Hippocampal formation (tissue), 2 donors: ENCODE measurements around the gene CPEB3.

Experiments
- DNase-seq, 2 donors: peaks; one replicate each; lab custom pipeline; 2025; lab: John Stamatoyannopoulos, UW

Gene CPEB3

DNA sequence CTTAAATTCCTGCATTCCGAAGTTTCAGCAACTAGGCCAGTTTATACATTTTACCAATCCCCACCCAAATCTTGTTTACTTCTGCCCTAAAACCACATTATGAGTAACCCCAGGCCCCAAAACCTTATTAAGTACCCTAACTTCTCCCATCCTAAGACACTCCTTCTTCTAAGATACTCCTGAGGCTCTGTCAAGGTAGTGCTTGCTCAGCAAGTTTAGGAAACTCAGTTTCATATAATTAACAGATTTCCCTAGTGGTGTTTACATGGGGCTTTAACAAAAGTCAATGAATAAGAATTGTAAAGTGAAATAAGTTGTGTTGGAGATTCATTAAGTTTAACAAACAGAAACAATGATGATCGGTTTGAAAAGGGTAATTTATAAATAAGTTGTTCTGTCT lies 77.8 kb downstream of the CPEB3 start:
- no peak for DNase-seq

GRCh38 chr10:92208736-92209135 lies 82.1 kb downstream of the CPEB3 start:
- DNase-seq, result no peak

DNA sequence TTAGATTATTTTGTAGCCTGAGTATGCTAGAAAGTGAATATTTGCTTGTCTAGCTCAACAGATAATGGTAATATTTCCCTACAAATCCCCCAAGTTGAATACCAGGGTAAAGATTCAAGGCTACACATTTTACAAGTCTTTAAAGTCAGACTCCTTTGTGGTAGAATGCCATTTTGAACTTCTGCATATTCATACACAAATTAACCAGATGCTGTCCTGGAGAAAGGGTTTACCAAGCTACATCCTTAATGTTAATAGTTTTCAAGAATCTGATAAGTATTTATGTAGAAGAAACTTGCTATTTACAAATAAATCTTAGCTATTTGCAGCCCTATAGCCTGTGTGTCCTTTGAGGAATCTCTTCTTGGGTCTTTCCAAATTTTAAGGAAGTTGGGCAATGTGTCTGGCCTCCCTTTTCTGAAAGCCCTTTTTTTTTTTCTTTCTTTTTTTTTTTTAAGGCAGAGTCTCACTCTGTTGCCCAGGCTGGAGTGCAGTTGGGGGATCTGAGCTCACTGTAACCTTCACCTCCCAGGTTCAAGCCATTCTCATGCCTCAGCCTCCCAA lies 82.6 kb downstream of the CPEB3 start:
- DNase-seq, result no peak

DNA sequence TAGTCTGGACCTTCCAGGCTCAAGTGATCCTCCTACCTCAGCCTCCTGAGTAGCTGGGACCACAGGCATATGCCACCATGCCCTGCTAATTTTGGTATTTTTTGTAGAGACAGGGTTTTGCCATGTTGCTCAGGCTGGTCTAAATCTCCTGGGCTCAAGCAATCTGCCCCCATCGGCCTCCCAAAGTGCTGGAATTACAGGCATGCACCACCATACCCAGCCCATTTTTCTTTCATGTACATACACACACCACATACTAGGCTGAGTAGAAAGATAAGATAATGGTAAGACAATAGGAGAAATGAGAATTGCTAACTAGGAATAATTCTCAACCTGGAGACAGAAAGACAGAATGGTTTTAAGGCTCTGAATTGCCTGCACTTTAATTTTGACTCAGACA lies 83.8 kb downstream of the CPEB3 start:
- no peak for DNase-seq

GRCh38 chr10:92203919-92204623 lies 86.8 kb downstream of the CPEB3 start:
- DNase-seq, result no peak

GRCh38 chr10:92202536-92202935 lies 88.3 kb downstream of the CPEB3 start:
- DNase-seq, result no peak

DNA sequence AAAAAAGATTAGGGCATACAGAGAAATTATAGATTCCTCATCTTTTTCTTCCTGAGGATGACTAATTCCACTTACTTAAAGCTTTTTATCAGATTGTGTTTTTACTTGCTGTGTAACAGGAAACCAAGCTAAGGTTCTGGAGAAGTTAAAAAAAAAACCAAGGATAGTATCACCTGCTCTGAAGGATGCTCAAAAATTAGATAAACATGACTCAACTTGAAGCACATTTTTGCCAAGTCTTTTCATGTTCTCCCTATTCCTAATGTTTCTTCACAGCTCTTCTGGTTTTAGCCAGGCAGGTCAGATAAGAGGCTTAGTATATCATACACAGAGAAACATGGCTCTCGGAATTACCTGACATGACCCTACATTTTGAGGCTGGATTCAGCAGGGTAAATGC lies 90.3 kb downstream of the CPEB3 start:
- DNase-seq, result no peak

DNA sequence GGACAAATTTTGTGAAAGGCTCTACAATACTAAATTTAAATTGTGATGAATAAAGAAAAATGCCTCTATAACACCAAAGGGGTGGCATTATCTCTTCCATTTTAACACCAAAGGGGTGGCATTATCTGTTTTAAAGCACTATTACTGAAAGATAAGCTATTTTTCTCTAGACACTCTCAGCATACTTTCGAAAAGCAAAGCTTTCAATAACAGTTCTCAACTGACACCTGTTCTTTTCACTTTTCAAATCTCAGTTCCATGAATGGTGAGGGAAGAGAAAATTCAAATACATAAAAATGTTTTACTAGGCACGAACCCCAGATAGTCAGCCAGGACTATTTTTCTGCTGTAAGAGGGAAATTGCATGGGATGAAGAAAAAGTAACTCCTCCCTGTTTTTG lies 103.8 kb downstream of the CPEB3 start:
- no peak for DNase-seq

DNA sequence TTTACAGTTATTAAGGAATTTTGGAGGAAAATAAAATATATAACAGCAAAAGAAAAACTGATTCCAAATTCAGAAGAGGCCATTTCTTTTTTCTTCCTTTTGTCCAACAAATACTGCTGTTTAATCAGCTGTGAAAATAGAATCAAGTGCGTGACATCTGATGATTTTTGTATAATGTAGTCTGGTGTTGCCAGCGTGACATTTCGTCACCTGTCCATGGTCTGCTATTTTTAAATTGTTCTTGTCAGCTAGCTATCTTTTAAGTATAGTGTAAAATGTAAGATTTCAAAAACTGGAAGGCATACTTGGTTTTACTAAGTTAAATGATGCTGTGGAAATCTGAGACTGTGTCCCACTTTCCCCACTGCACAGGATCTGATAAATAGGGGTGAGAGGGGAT lies 105.9 kb downstream of the CPEB3 start:
- no peak for DNase-seq

- DNase-seq, result no peak
Measured at GRCh38 chr10:92183199-92183598, 107.7 kb downstream of the CPEB3 start.

- no peak for DNase-seq
Measured at GRCh38 chr10:92181575-92181974, 109.3 kb downstream of the CPEB3 start.

GRCh38 chr10:92180399-92180798 lies 110.5 kb downstream of the CPEB3 start:
- no peak for DNase-seq

DNA sequence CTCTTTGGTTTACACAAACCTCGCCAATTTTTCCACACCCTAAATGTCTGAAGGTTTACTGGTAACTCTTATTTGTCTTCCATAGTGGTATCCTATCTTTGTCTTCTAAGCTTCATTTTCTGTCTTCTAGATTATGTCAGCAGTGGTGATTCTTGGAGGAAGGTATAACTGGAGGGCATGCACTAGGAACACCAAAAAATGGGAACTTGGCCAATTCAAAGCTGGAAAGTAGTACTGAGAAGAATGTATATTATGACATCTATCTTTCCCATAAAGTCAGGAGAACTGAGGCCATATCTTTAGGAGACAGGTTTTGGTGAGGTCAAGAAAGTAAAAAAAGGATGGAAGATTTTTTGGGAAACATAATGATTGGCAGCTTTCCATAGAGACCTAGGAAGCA lies 113.3 kb downstream of the CPEB3 start:
- no peak for DNase-seq

GRCh38 chr10:92175164-92175563 lies 115.7 kb downstream of the CPEB3 start:
- no peak for DNase-seq

DNA sequence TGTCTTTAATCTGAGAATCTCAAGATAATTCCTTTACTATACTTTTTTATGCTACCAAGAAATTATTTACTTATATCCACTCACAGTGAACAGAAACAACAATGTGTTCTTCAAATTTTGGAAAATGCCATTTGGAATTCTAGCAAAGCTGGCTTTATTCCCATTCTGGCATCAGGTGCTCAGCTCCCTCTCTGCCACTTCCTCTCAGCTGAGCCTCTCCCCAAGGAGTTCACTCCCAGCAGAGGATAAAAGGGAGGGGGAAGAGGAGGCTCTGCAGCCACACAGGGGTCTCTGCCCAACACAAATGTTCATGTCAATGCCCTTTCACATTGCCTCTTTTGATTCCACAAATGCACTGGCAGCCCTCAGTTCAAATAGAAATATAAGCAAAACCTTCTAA lies 116.9 kb downstream of the CPEB3 start:
- no peak for DNase-seq

- no peak for DNase-seq
Measured at GRCh38 chr10:92164036-92164696, 126.7 kb downstream of the CPEB3 start.

DNA sequence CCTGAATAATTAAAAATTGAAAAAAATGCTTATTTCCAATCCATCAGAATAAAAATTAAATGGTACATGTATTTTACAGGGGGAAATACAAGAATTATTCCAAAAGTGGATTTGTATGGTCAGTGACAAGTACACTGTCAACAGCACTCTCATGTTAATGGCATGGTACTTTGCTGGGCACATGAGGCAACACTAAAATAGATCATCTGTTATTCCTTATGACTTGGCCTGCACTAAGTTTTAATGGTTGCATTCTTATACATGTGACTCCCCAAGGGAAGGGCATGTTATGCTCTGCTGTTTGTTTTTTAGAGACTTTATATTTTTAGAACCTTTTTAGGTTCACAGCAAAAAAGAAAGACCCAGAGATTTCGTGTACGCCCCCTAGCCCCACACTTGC lies 128.3 kb downstream of the CPEB3 start:
- DNase-seq, result no peak

DNA sequence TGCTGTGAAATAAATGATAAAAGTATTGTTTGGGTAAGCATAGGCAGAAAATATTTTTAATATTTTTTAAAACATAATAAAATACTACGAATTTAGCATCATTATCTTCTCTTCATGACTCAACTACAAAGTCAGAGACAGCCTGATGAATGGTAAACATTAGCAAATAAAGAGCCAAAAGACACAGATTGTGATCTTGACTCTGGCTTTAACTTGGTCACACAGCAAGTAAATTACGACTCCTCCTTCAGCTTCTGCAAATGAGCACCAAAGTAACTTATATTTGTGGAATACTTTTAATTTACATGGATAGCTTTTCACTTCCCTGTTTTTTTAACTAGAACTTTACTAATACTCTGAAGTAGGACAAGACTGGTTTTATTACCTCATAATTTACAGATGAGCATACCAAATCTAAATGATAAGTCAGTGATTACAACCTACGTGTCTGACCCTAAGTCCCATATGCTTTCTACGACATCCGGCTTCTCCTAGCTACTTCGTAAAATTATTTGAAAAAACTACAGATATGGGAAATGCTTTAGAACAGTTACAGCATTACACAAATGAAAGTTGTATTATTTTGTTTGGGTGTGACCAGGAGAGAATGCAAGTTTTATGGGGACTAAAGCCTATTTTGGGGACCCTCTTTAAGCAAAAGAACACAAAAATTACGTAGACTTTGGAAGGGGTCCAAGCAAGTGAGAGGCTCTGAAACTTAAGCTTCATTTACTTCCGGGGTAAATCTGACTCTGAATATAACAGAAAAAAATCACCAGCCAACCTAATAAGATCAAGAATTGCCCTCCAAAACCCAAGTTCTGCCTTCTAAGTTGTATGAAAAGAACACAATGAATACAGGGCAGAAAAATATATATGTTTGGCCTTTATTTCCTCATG lies 133.8 kb downstream of the CPEB3 start:
- DNase-seq, result no peak

GRCh38 chr10:92150823-92151222 lies 140.1 kb downstream of the CPEB3 start:
- no peak for DNase-seq

DNA sequence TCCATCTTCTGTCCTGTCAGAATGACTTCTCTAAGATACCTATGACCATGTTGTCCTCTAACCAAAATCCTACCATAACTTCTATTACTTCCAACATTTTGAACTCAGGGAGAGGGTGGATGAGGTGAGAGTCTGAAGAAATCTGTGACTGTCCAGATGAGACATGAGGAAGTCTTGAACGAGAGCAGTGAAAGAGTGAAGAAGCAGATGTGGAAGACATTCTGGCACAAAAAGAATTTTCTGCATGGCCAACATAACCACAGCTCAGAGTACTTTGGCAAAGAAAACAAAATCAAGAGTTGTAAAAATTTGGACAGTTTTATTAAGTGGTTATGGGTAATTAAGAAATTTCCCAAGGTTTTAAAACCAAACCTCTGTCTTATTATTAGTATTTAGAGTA lies 141.6 kb downstream of the CPEB3 start:
- no peak for DNase-seq

- no peak for DNase-seq
Measured at GRCh38 chr10:92146781-92147180, 144.1 kb downstream of the CPEB3 start.

GRCh38 chr10:92146107-92146506 lies 144.8 kb downstream of the CPEB3 start:
- no peak for DNase-seq

- no peak for DNase-seq
Measured at GRCh38 chr10:92142949-92143348, 147.9 kb downstream of the CPEB3 start.
